Subcutaneous adipose tissue (tissue), 4 donors: ENCODE results near the gene GALR3. TPM values are rescaled to one million over a fixed set of nuclear protein-coding genes. Genes with fewer than 3 reads are reported as not detected.

Source experiments
- total RNA-seq, 4 donors: library from RNA; depleted of rRNA; stranded (reverse); fragments of >200 nt; gene quantifications; one replicate each; pipeline ENCODE4 v1.1.0, GENCODE V29; 2016
- TF ChIP-seq, protein P1 (sequence below): fragments of 450-650 bp; IDR thresholded peaks from one replicate; pipeline ENCODE4 v1.5.1; 2016; ENCODE audit warnings: low read depth, mild to moderate bottlenecking, control low read depth, antibody characterized with exemption, moderate library complexity

The GALR3 gene
- total RNA-seq, 4 donors from 2014 or later = not detected

GRCh38 chr22:37811867-37812266, 11.3 kb upstream of the GALR3 start:
- TF ChIP-seq, protein P1, sequence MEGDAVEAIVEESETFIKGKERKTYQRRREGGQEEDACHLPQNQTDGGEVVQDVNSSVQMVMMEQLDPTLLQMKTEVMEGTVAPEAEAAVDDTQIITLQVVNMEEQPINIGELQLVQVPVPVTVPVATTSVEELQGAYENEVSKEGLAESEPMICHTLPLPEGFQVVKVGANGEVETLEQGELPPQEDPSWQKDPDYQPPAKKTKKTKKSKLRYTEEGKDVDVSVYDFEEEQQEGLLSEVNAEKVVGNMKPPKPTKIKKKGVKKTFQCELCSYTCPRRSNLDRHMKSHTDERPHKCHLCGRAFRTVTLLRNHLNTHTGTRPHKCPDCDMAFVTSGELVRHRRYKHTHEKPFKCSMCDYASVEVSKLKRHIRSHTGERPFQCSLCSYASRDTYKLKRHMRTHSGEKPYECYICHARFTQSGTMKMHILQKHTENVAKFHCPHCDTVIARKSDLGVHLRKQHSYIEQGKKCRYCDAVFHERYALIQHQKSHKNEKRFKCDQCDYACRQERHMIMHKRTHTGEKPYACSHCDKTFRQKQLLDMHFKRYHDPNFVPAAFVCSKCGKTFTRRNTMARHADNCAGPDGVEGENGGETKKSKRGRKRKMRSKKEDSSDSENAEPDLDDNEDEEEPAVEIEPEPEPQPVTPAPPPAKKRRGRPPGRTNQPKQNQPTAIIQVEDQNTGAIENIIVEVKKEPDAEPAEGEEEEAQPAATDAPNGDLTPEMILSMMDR = no peak

DNA sequence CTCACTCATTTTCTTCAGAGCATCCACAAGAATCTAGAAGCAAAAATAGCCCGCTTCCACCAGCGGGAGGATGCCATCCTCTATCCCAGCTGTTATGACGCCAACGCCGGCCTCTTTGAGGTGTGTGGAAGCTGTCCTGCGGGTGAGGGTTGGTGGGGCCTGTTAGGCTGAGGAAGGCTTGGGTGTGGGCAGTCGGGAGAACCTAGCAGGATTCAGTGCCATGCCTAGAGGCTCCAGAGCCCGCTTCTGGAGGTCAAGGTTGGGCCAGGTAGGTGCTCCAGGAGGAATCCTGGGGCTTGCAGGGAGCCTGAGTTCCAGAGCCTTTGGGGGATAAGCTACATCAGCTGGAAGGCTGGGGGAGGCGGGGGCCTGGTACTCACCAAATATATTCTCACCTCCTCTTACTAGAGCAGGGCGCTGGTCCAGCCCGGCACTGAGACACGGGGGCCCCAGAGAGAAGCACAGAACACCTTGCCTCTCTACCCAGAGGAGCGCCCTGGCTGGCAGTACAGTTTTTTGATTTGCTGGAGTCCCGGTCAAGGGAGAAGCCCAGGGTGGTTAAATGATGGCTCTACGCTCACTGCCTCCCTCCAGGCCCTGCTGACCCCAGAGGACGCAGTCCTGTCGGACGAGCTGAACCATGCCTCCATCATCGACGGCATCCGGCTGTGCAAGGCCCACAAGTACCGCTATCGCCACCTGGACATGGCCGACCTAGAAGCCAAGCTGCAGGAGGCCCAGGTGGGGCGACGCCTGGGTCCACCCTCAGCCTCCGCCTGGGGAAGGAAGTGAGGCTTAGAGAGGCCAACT, 10.1 kb upstream of the GALR3 start:
- TF ChIP-seq, protein P1 = no peak

- TF ChIP-seq, protein P1 = no peak
These were observed 7.6 kb upstream of the GALR3 start for GRCh38 chr22:37815593-37815992.

GRCh38 chr22:37816543-37817180, 6.5 kb upstream of the GALR3 start:
- TF ChIP-seq, protein P1 = no peak

GRCh38 chr22:37817705-37818408, 5.3 kb upstream of the GALR3 start:
- TF ChIP-seq, protein P1 = no peak

DNA sequence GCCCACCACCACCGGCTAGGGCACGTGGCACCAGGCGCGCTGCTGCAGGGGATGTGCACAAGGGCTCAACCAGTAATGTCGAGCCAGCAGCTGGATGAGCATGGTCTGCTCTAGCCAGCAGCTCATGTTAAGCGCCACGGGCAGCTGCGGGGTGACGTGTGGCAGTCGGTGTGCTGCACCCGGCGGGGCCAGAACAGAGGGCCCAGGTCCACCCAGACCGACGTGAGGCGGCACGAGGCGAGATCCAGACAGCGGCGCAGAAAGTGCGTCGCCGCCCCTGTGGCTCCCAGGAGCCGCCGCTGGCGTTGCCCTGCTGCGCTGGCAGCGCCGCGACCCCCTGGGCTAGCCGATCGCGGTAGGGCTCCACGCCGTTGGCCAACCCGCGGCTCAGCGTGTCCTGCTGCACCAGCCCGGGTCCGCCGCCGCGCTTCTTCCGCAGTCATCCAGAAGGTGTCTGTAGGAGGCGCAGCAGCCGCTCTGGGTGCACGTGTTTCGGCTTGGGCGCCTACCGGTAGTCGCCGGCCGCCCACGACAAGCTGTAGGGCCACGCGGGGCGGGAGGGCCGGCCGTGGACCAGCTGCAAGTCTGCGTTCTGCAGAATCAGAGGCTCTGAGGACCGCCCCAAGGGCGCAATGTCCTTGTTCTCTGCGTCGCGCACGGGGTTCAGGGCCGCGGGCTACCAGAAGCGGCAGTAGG, 4.6 kb upstream of the GALR3 start:
- TF ChIP-seq, protein P1 = no peak

- TF ChIP-seq, protein P1 = no peak
These were observed 4.1 kb upstream of the GALR3 start for GRCh38 chr22:37819105-37819433.
